D721Med (cell line): ENCODE results near the gene RAD51D.

Source experiments
- DNase-seq: peaks from one replicate; pipeline ENCODE4 v3.0.0; 2011; ENCODE audit warnings: low spot score; ENCODE audit not compliant: insufficient read length
- FAIRE-seq: peaks from 2 replicates; lab custom pipeline; 2011; peaks lifted over from hg19 to GRCh38; lab: Jason Lieb, UNC
- CTCF ChIP-seq: IDR thresholded peaks from 2 replicates; pipeline ENCODE4 v1.5.1; 2012; ENCODE audit warnings: mild to moderate bottlenecking, control low read depth; ENCODE audit not compliant: insufficient read depth; ENCODE audit errors: missing control alignments

RAD51D gene

GRCh38 chr17:35052780-35053179 lies 66.9 kb downstream of the RAD51D start:
- no peak for TF ChIP-seq CTCF
- DNase-seq (no peak), FAIRE-seq (no peak)

DNA sequence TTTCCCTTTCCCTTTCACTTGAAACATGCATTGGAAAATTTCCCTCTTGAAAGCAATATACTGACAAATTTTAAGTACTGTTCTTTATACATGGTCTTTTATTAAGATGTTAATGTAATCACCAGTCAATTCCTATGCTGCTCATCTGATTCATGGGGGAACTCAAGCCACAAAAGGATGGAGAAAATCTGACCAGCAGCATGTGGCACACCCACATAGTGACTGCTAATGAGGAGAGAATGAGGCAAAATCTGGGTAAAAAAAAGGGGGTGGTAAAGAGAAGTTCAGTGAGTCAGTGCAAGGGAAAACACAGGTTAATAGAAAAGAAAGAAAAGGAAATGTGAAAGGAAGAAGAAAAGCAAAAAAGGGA lies 67.4 kb downstream of the RAD51D start:
- DNase-seq, result no peak
- no peak for TF ChIP-seq CTCF
- no peak for FAIRE-seq

GRCh38 chr17:35051579-35052240 lies 68.0 kb downstream of the RAD51D start:
- TF ChIP-seq CTCF, result no peak
- FAIRE-seq (no peak), DNase-seq (no peak)

DNA sequence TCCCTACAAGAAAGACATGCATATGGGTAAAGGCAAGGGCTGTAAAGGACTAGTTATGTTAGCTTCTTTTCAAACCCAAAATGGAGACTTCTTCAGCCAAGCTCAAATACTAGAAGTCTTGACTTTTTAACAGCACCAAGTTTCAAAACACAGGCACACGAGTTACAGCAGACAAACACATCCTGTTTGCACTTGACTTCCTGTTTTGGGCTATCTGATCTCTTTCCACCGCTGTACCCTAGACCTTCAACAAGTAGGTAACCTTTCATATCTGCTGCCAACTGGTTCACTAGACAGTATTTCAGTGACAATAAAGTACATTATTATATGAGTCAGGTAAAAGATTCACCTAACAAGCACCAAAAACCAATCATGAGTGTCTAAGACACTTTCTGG lies 68.5 kb downstream of the RAD51D start:
- TF ChIP-seq CTCF, result no peak
- no peak for FAIRE-seq
- DNase-seq, result no peak

DNA sequence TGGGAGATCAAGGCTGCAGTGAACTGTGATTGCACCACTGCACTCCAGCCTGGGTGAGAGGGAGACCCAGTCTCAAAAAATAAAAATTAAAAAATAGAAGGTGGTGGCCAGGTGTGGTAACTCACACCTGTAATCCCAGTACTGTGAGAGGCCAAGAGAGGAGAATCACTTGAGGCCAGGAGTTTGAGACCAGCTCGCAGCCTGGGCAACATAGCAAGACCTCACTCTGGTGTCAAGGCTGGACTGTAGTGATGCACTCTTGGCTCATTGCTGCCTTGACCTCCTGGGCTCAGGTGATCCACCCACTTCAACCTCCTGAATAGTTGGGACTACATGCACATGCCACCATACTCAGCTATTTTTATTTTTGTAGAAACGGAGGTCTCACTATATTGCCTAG lies 69.5 kb downstream of the RAD51D start:
- TF ChIP-seq CTCF, result no peak
- no peak for FAIRE-seq
- no peak for DNase-seq

GRCh38 chr17:35048685-35049379 lies 70.8 kb downstream of the RAD51D start:
- DNase-seq (no peak), FAIRE-seq (no peak)
- no peak for TF ChIP-seq CTCF

- no peak for TF ChIP-seq CTCF
- FAIRE-seq (peak; percentile 67), DNase-seq (peak; percentile 33)
Measured at GRCh38 chr17:35046740-35047283, 72.8 kb downstream of the RAD51D start.
